GM19438 (cell line): ENCODE results near the gene UNC45B.
A peak's percentile ranks its signal among the peaks of the same experiment; 100 is the strongest.
"Not testable (repeated sequence)": the region's sequence is repeated elsewhere in the genome, so short reads cannot be mapped to it uniquely, and the experiment has no call there.

ENCODE experiments used
- ATAC-seq: cut with Tn5 transposase; IDR thresholded peaks from one replicate; pipeline ENCODE4 v1.9.1; 2021; ENCODE audit warnings: low read depth; ENCODE audit not compliant: unreplicated experiment

The UNC45B gene, protein sequence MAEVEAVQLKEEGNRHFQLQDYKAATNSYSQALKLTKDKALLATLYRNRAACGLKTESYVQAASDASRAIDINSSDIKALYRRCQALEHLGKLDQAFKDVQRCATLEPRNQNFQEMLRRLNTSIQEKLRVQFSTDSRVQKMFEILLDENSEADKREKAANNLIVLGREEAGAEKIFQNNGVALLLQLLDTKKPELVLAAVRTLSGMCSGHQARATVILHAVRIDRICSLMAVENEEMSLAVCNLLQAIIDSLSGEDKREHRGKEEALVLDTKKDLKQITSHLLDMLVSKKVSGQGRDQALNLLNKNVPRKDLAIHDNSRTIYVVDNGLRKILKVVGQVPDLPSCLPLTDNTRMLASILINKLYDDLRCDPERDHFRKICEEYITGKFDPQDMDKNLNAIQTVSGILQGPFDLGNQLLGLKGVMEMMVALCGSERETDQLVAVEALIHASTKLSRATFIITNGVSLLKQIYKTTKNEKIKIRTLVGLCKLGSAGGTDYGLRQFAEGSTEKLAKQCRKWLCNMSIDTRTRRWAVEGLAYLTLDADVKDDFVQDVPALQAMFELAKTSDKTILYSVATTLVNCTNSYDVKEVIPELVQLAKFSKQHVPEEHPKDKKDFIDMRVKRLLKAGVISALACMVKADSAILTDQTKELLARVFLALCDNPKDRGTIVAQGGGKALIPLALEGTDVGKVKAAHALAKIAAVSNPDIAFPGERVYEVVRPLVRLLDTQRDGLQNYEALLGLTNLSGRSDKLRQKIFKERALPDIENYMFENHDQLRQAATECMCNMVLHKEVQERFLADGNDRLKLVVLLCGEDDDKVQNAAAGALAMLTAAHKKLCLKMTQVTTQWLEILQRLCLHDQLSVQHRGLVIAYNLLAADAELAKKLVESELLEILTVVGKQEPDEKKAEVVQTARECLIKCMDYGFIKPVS

DNA sequence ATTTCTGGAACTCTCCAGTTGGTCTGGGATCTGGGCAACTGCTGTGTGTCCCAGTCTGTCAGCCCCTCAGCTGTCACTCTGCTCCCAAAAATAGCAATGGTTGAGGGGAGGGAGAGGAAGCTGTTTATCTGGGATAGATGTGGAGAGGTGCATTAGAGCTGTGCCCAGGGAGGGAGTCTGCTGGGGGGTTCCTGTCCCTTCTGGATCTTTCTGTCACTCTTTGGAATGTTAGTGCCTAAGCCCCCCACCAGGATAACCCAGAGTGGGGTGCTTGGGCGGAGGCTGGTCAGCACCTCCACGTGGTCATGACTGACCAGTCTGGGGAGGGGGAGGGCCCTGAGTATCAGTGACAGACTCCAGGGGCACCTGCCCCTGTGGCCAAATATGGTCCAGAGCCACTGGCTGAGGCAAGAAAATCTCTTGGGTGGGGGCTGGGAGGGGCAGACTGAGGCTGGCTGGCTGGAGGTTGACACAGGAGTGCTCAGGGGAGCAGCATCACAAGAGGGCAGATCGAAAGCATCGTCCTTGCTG is at the start of gene UNC45B:
TSS of gene UNC45B (plus strand) at position 443 of the 531 bp plus-strand sequence. CDS start 447 bp downstream, outside the sequence.
- no peak for ATAC-seq

DNA sequence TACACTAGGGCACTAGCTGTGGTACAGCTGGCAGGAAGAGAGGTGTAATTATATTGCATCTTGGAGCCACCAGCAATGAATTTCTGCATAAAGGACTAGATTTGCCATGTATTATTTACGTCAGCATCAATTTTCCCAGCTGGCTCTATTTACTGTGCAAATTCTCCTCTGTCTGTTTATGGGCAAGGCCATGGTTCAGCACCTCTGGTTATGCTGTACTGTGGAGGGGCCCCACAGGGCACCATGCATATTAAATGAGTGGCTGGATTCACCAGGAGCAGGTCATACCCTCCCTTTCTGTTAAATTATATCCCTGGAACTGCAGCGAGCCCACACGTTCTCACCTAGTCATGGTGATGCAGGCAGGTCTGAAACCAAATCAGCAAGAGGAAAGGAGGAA is 47.7 kb upstream of the UNC45B start:
- ATAC-seq: no peak

DNA sequence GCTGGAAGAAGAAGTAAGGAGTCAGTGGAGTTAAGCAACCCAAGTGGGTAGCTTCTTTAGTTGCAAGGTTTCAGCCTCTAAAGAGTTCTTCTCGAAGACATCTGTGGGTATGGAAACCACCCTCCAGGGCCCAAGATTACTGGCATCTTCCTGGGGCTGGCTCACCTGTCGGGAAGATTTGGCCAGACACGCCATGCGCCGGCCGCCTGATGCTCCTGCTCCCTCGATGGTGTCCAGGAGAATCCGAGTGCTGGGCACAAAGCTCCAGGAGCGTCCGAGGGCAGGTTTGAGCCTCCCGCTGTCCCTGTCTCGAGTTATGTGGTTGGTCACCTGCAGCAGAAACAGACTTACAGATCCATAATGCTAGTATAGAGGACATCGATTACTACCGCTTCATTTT is 46.6 kb upstream of the UNC45B start:
- ATAC-seq: no peak

- no peak for ATAC-seq
These were observed 45.9 kb upstream of the UNC45B start for GRCh38 chr17:35101725-35102124.

- ATAC-seq: no peak
These were observed 44.3 kb upstream of the UNC45B start for GRCh38 chr17:35103271-35103670.

- ATAC-seq: no peak
These were observed 42.7 kb upstream of the UNC45B start for GRCh38 chr17:35104844-35105450.

DNA sequence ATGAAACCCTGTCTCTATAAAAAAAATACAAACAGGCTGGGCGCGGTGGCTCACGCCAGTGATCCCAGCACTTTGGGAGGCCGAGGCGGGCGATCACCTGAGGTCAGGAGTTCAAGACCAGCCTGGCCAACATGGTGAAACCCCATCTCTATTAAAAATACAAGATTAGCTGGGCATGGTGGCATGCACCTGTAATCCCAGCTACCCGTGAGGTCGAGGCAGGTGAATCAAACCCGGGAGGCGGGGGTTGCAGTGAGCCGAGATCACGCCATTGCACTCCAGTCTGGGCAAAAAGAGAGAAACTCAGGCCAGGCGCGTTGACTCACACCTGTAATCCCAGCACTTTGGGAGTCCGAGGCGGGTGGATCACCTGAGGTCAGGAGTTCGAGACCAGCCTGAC is 36.8 kb upstream of the UNC45B start:
- not testable (repeated sequence) for ATAC-seq

- no peak for ATAC-seq
These were observed 30.8 kb upstream of the UNC45B start for GRCh38 chr17:35116845-35117244.

DNA sequence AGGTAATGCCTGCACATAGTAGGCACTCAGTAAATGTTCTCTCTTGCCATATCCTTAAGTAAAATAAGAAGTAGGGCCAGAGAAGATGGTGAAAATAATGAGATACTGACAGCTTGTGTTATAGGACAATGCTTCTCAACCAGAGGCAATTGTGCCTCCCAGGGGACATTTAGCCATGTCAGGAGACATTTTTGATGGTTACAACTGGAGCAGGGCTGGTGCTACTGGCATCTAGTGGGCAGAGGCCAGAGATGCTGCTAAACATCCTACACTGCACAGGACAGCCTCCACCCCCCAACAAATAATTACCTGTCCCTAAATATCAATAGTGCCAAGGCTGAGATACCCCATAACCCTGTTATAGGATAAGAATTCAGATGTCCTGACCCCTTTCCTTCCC is 29.6 kb upstream of the UNC45B start:
- ATAC-seq: no peak

GRCh38 chr17:35119370-35120165 is 28.0 kb upstream of the UNC45B start, which contains the start of gene RAD51D:
RAD51D (minus strand) TSS chr17:35119860; CDS start chr17:35119613, 247 bp downstream.
- ATAC-seq: peak; percentile 85

DNA sequence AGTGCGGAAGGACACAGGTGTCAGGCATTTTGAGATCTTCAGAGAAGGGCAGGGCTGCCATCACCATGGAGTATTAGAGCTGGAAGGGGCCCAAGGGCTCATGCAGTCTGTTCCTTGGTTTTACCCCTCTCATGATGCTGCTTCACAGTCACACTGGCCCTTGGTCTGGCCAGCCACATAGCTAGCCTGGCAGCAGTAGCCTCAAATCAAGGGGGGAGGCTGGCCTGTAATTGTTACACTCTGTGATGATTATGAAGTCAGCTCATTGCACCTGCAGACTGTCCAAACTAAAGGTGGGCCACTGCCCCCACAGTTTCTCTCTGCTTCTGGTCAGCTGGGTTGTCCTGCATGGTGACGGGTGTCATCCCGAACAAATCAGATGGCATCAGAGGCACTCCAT is 26.3 kb upstream of the UNC45B start, which contains the start of gene FNDC8:
TSS of gene FNDC8 (plus strand) at position 301 of the 400 bp plus-strand sequence. CDS start at position 380, 79 bp downstream.
- ATAC-seq: no peak

DNA sequence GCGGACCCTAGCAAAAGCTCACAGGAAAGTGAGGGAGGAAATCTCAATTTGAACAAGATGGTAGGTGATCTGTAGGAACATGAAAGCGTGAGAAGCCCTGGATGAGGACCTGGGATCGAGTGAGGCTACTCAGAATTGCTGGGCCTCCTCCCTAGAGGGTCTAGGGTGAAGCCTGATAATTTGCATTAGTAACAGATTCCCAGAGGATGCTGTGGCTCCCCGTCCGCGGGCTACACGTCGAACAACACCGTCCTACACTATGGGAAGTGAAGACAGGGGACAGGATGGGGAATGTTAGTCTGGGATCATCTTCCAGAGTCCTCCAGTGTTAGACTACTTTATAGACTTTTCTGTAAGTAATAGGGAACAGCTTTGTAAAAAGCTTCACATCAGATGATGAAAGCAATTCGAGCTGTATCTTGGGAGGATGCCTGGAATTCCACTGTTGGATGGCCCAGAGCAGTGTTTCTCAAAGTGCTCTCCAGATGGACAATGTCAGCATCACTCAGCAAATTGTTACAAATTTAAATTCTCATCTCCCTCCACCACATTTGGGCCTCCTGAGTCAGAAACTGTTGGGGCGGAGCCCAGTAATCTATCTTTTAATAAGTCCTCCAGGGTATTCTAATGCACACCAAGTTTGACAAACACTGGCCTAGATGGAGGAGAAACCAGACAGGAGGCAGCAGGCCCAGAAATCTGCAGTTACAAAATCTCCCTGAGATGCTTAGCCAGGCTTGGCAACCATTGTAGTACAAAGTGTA is 19.7 kb upstream of the UNC45B start:
- no peak for ATAC-seq

GRCh38 chr17:35129154-35129972 is 18.3 kb upstream of the UNC45B start:
- ATAC-seq: no peak

- ATAC-seq: no peak
These were observed 17.7 kb upstream of the UNC45B start for GRCh38 chr17:35129973-35130351.

DNA sequence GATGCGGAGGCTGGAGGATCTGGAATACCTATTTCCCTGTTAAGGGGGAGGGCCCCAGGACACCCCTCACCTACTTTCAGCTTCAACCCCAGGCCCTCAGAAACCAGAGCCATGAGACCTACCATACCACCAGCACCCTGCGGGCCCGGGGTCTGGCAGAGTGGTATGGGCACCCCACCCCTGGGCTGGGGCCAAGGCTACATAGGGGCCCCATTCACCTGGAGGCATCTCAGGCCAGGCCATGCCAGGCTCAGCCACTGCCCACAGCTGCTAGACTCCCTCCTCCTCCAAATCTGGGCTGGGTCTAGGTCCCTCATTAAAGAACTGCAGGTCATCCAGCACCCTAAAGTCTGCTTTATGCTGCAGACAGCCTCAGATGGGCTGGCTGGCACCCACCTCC is 17.2 kb upstream of the UNC45B start:
- ATAC-seq: no peak

GRCh38 chr17:35132099-35132498 is 15.5 kb upstream of the UNC45B start:
- no peak for ATAC-seq

DNA sequence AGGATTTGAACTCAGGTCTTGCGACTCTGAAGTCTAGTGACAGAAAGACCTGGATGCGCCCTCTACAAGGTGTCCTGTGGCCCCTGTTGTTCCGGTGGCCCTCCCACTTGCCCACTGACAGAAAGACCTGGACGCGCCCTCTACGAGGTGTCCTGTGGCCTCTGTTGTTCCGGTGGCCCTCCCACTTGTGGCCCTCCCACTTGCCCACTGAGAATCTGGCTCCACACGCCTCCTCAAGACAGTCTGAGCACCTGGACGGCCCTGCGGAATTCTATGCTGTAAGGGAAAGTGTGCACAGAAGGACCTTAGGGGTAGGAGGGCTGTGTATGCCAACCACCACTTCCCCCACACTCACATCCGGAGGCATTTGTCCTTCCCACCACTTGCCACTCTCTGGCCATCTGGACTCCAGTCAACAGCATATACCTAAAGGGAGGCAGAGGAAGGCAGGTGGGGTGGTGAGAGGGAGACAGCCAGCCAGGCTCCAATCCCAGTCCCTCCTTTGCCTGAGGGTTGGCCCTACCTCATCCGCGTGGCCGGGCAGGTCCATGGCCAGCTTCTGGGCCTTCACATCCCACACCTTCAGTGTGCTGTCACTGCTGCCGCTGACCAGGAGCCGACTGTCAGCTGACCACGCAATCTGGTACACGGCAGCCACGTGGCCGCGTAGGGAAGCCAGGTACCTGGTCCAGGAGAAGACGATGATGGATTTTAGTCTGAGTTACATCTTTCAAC is 14.6 kb upstream of the UNC45B start:
- no peak for ATAC-seq

DNA sequence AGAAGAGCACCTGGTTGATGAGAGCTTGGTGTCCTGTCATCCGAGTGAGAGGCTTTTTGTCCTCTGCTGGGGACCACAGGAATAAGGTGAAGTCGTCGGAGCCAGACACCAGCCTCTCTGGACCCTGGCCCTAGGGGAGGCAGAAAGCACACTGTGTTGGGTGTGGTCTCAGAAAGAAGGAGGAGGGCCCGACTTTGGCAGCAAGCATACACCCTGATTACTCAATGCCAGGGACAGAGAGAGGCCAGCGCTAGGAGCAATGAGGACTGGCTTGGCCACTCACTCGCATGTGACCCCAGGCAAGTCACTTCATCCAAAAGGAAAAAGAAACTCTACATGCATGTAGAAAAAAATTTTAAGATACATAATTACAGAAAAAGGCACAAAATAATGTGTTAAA is 12.3 kb upstream of the UNC45B start:
- no peak for ATAC-seq
